HG03378 (cell line): ENCODE results near the gene LAMTOR1.
A peak's percentile ranks its signal among the peaks of the same experiment; 100 is the strongest.

Experiments used
- ATAC-seq: cut with Tn5 transposase; IDR thresholded peaks from one replicate; pipeline ENCODE4 v1.9.1; 2021; ENCODE audit warnings: mild to moderate bottlenecking, moderate library complexity; ENCODE audit not compliant: unreplicated experiment

LAMTOR1 gene

DNA sequence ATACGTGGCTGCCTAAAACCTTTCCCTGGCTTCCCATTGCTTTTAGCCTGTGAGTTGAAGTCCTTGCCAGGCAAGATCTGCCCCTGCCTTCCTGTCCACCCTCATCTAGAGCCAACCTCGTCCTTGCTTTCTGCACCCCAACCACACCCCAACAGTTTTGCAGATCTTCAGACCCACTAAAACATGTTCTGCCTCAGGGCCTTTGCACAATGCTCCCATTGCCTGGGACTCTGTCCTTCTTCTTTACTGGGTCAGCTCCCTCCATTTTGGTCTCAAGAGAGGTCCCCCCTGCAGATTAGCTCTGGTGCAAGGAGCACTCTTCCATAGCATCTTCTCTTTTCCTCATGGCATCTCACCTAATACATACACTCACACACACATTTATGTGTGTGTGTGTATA is 17.8 kb upstream of the LAMTOR1 start:
- ATAC-seq = no peak

GRCh38 chr11:72119198-72119597 is 16.1 kb upstream of the LAMTOR1 start:
- no peak for ATAC-seq

- no peak for ATAC-seq
These were observed 13.1 kb upstream of the LAMTOR1 start for GRCh38 chr11:72116019-72116755.

GRCh38 chr11:72114570-72114969 is 11.5 kb upstream of the LAMTOR1 start:
- no peak for ATAC-seq

- ATAC-seq = no peak
These were observed 10.1 kb upstream of the LAMTOR1 start for GRCh38 chr11:72112978-72113808.

- peak; percentile 80 for ATAC-seq
These were observed 9.3 kb upstream of the LAMTOR1 start, which contains the start of gene ANAPC15 for GRCh38 chr11:72112143-72112977. TSS of gene ANAPC15 (minus strand) at chr11:72112695. CDS start at chr11:72111276, 1,419 bp downstream.

DNA sequence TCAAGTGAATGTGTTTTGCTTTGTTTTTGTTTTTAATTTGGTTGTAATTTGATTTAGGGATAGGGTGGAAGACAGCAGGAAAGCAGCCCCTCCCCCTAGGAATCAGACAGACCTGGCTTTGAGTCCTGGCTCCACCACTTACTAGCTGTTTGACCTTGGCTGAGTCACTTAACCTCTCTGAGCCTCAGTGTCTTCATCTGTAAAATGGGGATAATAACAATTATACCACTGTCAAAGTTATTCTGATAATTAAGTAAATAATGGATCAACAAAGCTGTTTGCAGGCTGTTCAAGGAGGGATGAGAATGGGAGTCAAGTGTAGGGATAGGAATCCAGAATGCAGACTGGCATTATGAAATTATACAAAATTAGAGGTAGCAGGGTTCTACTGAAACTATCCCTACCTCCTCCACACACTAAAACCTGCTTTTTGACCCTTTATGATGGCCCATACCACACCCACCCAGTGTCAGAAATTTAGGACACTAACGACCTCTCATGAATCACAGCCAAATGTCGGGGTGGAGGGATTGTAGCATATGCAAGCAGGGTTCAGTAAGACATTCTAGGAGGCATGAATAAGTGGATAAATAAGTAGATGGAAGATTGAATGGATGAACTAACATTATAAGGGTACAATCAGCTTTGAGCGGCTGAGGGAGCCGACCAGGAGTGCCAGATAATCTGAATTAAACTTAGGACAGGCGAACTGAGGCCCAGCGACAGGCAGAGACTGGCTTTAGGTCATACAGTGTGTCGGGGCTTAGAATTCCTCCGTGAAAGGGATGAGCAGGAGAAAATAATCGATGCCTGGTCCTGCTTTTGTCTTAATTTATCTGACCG is 8.4 kb upstream of the LAMTOR1 start:
- ATAC-seq = peak; percentile 1

DNA sequence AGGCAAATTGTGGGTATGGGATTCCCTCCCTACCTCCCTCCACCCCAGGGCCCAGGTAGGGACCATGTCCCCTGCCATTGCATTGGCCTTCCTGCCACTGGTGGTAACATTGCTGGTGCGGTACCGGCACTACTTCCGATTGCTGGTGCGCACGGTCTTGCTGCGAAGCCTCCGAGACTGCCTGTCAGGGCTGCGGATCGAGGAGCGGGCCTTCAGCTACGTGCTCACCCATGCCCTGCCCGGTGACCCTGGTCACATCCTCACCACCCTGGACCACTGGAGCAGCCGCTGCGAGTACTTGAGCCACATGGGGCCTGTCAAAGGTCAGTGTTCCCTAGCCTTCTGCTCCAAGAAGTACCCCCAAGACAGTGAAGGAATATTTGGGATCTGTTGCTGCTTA is 2.8 kb upstream of the LAMTOR1 start, which contains the start of gene TOMT:
TSS of gene TOMT (plus strand) at position 37 of the 400 bp plus-strand sequence. CDS start at position 65, 28 bp downstream.
- ATAC-seq = no peak

- ATAC-seq = no peak
These were observed 664 bp upstream of the LAMTOR1 start for GRCh38 chr11:72103754-72104167.

DNA sequence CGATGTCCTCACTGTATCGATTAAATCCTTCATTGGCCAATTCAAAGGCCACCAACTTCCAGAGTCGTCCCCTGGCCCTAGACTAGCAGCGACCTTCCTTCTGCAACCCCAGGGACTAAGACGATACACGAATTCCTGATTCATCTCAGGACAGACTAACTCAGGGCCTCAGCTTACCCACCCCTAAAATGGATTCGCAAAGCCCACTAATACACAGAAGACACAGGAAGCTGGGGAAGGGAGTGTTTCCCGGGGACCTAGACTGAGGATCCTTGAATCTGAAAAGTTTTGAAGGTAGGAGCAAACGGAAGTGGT is 509 bp downstream of the LAMTOR1 start:
- no peak for ATAC-seq

- no peak for ATAC-seq
These were observed 935 bp downstream of the LAMTOR1 start for GRCh38 chr11:72102162-72102561.

- no peak for ATAC-seq
These were observed 2.6 kb downstream of the LAMTOR1 start for GRCh38 chr11:72100462-72100861.

DNA sequence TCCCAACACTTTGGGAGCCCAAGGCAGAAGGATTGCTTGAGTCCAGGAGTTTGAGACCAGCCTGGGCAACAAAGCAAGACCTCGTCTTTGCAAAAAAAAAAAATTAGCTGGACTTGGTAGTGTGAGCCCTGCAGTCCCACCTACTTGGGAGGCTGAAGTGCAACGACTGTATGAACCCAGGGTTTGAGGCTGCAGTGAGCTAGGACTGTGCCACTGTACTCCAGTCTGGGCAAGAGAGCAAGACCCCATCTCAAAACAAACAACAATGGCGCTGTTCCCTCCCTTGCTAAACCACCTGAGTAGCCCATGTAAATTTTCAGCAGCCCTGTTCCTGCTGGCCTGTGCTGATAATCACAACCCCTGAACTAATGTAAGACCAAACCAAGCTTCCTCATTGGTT is 3.1 kb downstream of the LAMTOR1 start:
- ATAC-seq = no peak

DNA sequence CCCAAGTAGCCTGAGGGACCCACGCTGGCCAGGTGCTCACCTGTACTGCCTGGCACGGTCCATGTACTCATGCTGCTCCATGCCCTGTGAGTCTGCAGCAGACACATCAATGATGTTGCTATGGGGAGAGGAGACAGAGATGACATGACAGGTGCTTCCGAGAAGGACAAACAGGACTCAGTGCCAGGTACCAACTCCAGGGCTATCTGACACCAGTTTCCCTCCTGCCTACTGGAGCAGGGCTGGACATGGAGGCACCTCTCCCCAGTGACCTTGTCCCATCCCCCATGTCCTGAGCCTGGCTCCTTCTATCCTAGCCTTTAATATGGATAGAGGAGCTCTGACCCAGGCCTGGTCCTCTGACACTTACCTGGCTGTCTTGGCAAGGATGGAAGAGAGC is 4.4 kb downstream of the LAMTOR1 start:
- ATAC-seq = no peak

DNA sequence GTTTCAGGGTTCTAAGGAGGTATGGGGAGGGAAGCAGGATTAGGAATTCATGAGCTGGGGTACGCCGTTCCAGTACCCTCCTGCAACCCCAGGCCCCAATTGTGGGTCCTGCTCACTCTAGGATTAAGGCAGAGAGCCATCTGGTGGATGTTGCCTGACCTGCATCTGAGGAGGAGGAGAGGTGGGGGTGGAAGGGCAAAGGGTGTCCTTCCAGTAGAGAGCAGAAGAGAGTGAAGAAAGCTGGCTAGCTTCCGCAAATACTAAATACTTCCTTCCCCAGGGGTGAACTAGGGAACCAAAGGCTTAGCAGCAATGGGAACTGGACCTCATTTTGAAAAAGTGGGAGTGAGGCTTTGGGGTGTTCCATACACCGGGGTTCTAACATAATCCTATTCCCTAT is 11.8 kb downstream of the LAMTOR1 start:
- ATAC-seq = no peak

- ATAC-seq = no peak
These were observed 14.9 kb downstream of the LAMTOR1 start for GRCh38 chr11:72088076-72088808.

- ATAC-seq = no peak
These were observed 17.3 kb downstream of the LAMTOR1 start for GRCh38 chr11:72085621-72086351.

GRCh38 chr11:72084965-72085364 is 18.1 kb downstream of the LAMTOR1 start:
- ATAC-seq = no peak

DNA sequence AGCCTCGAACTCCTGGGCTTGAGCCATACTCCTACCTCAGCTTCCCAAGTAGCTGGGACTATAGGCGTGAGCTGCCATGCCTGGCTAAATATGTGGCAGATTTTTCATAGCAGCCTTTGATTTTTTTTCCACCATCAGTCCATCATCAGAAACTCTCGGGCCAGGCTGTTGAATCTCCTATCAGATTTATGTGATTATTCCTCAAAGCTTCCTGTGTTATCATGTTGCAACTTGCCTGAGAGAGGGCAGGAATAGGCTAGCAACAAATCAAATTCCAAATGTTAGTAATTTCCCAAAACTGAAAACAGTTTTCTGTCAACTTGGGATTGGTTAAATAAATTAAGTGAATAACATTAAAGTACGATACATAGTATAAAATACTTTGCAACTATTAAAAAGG is 19.0 kb downstream of the LAMTOR1 start:
- no peak for ATAC-seq
